Measurements from ENCODE around the gene ADAM17. TPM values are rescaled to one million over a fixed set of nuclear protein-coding genes. Genes with fewer than 3 reads are reported as not detected.

Gene ADAM17
- total RNA-seq, 2 donors from 2014 or later = 49.1 to 50.4 TPM

GRCh38 chr2:9582624-9583023 lies 27.0 kb upstream of the ADAM17 start:
- H3K27ac ChIP-seq (ENCODE audit: low read depth, low read length) = no peak overlapping the region
- TF ChIP-seq, protein P1, sequence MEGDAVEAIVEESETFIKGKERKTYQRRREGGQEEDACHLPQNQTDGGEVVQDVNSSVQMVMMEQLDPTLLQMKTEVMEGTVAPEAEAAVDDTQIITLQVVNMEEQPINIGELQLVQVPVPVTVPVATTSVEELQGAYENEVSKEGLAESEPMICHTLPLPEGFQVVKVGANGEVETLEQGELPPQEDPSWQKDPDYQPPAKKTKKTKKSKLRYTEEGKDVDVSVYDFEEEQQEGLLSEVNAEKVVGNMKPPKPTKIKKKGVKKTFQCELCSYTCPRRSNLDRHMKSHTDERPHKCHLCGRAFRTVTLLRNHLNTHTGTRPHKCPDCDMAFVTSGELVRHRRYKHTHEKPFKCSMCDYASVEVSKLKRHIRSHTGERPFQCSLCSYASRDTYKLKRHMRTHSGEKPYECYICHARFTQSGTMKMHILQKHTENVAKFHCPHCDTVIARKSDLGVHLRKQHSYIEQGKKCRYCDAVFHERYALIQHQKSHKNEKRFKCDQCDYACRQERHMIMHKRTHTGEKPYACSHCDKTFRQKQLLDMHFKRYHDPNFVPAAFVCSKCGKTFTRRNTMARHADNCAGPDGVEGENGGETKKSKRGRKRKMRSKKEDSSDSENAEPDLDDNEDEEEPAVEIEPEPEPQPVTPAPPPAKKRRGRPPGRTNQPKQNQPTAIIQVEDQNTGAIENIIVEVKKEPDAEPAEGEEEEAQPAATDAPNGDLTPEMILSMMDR (conservative IDR thresholded peaks at IDR 0.05) = no peak
- Mint-ChIP-seq H3K27ac (no peak overlapping the region), H3K36me3 (ENCODE audit: low read depth) (peaks cover 38% of the 10 kb centered on the region), H3K4me1 (no peaks in the 10 kb centered on the region), H3K27me3 (ENCODE audit: insufficient read depth) (no peaks in the 10 kb centered on the region), H3K9me3 (no peaks in the 10 kb centered on the region), H3K4me3 (no peak overlapping the region)
- WGBS, 2 experiments (ENCODE audit: insufficient coverage in 1 of 2, insufficient read length in 1 of 2) = 90 to 95% methylated on average over 4 to 5 of the region's 5 CpGs
- H3K4me1 ChIP-seq (ENCODE audit: control insufficient read depth, insufficient read depth, low read length) = no peaks in the 10 kb centered on the region
- no peaks in the 10 kb centered on the region for H3K9me3 ChIP-seq (ENCODE audit: control insufficient read depth, low read length)
- no peaks in the 10 kb centered on the region for H3K27me3 ChIP-seq (ENCODE audit: control insufficient read depth, insufficient read depth, low read length, poor library complexity, severe bottlenecking)
- H3K9ac ChIP-seq (ENCODE audit: extremely low read depth, low read length, poor library complexity, severe bottlenecking) = no peak overlapping the region
- no peak for DNase-seq
- H3K4me3 ChIP-seq (ENCODE audit: low read length) = no peak overlapping the region
- peaks cover 65% of the 10 kb centered on the region for H3K36me3 ChIP-seq (ENCODE audit: control insufficient read depth, insufficient read depth, low read length)

DNA sequence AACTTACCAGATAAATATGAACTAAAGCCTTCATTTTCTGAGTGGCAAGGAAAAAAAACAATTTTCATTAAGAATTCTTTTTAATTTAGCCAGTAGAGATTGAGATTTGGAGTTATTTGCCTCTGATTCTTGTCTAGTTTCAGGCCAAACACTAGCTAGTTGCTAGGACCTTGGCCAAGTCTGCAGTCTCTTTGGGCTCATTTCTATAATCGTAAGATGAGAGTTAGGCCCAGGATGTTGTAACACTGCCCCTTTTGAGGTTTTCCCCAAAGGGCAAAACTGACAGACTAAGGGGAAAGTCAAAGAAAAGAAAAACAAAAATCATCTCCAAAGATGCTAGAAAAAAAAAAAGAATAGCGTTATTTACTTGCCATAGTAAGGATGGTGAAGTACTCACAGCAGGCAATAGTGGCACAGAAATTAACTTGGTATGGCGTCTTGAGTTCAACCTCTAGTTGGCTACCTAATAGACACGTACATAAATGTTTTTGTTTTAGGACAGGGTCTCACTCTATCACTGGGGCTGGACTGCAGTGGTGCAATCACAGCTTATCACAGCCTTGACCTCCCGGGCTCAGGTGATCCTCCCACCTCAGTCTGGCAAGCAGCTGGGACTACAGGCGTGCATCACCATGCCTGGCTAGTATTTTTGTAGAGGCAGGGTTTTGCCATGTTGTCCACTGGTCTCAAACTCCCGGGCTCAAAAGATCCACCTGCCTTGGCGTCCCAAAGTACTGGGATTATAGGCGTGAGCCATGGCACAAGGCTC lies 23.0 kb upstream of the ADAM17 start:
- Mint-ChIP-seq H3K27me3 (ENCODE audit: insufficient read depth) (no peaks in the 10 kb centered on the region), H3K4me1 (peaks cover 11% of the 10 kb centered on the region), H3K9me3 (no peaks in the 10 kb centered on the region), H3K36me3 (ENCODE audit: low read depth) (peaks cover 10% of the 10 kb centered on the region), H3K4me3 (no peak overlapping the region), H3K27ac (peak overlapping the region; percentile 76)
- TF ChIP-seq, protein P1 (conservative IDR thresholded peaks at IDR 0.05) = no peak
- no peaks in the 10 kb centered on the region for H3K27me3 ChIP-seq (ENCODE audit: control insufficient read depth, insufficient read depth, low read length, poor library complexity, severe bottlenecking)
- no peaks in the 10 kb centered on the region for H3K9me3 ChIP-seq (ENCODE audit: control insufficient read depth, low read length)
- no peak overlapping the region for H3K27ac ChIP-seq (ENCODE audit: low read depth, low read length)
- no peak overlapping the region for H3K9ac ChIP-seq (ENCODE audit: extremely low read depth, low read length, poor library complexity, severe bottlenecking)
- WGBS, 2 experiments (ENCODE audit: insufficient coverage in 1 of 2, insufficient read length in 1 of 2) = 90 to 99% methylated on average over 7 to 9 of the region's 9 CpGs
- peaks cover 25% of the 10 kb centered on the region for H3K36me3 ChIP-seq (ENCODE audit: control insufficient read depth, insufficient read depth, low read length)
- no peak for DNase-seq
- H3K4me3 ChIP-seq (ENCODE audit: low read length) = no peak overlapping the region
- H3K4me1 ChIP-seq (ENCODE audit: control insufficient read depth, insufficient read depth, low read length) = peaks cover 4% of the 10 kb centered on the region

GRCh38 chr2:9574331-9574730 lies 18.7 kb upstream of the ADAM17 start:
- TF ChIP-seq, protein P1 (conservative IDR thresholded peaks at IDR 0.05) = no peak
- H3K27me3 Mint-ChIP-seq (ENCODE audit: insufficient read depth) = no peaks in the 10 kb centered on the region

More at GRCh38 chr2:9574331-9574730, 18.7 kb upstream of the ADAM17 start:
- Mint-ChIP-seq H3K36me3 (ENCODE audit: low read depth) (peaks cover 2% of the 10 kb centered on the region), H3K9me3 (no peaks in the 10 kb centered on the region), H3K27ac (peak overlapping the region; percentile 88), H3K4me3 (no peak overlapping the region), H3K4me1 (peaks cover 27% of the 10 kb centered on the region)
- Histone ChIP-seq H3K27ac (ENCODE audit: low read depth, low read length) (no peak overlapping the region), H3K27me3 (ENCODE audit: control insufficient read depth, insufficient read depth, low read length, poor library complexity, severe bottlenecking) (no peaks in the 10 kb centered on the region), H3K4me3 (ENCODE audit: low read length) (no peak overlapping the region), H3K36me3 (ENCODE audit: control insufficient read depth, insufficient read depth, low read length) (no peaks in the 10 kb centered on the region), H3K4me1 (ENCODE audit: control insufficient read depth, insufficient read depth, low read length) (peaks cover 4% of the 10 kb centered on the region), H3K9me3 (ENCODE audit: control insufficient read depth, low read length) (no peaks in the 10 kb centered on the region), H3K9ac (ENCODE audit: extremely low read depth, low read length, poor library complexity, severe bottlenecking) (no peak overlapping the region)
- DNase-seq = no peak
- WGBS, 2 experiments (ENCODE audit: insufficient coverage in 1 of 2, insufficient read length in 1 of 2) = 77 to 83% methylated on average over 2 of the region's 2 CpGs

Measured in endodermal cell (in vitro differentiated cells).